AG04450 (cell line): ENCODE results near the gene ADGRD2. TPM values are rescaled to one million over a fixed set of nuclear protein-coding genes. Genes with fewer than 3 reads are reported as not detected.

Experiments used
- CTCF ChIA-PET: fragments of 300-600, 350-600 bp; formaldehyde crosslinking; extraction: SDS; loops from one replicate; lab custom pipeline; 2022; ENCODE audit warnings: antibody characterized with exemption, inconsistent platforms; lab: Charles Lee
- POLR2A ChIA-PET: fragments of 350-600 bp; formaldehyde crosslinking; extraction: SDS; loops from one replicate; lab custom pipeline; 2021; ENCODE audit warnings: antibody characterized with exemption, inconsistent platforms; lab: Yijun Ruan, JAX
- DNase-seq: peaks from one replicate; pipeline ENCODE4 v3.0.0-alpha.2; 2011; ENCODE audit warnings: low read depth, low spot score
- H3K27ac ChIP-seq: one replicate; pipeline ENCODE4 v1.5.1; 2012; ENCODE audit warnings: low read depth, low read length, control low read depth
- H3K27me3 ChIP-seq: one replicate; pipeline ENCODE4 v1.6.0; 2012; ENCODE audit warnings: low read length; ENCODE audit not compliant: control insufficient read depth, insufficient read depth
- H3K4me3 ChIP-seq: 2 replicates; pipeline ENCODE4 v1.5.1; 2011; ENCODE audit warnings: mild to moderate bottlenecking, low read depth, low read length, control low read depth
- H3K9me3 ChIP-seq: 2 replicates; pipeline ENCODE4 v1.5.1; 2012; ENCODE audit warnings: low read length; ENCODE audit not compliant: control insufficient read depth, insufficient read depth
- CTCF ChIP-seq: IDR thresholded peaks from 2 replicates; pipeline ENCODE4 v1.5.1; 2011; ENCODE audit warnings: low read depth, low read length, control low read depth, inconsistent platforms
- polyA plus RNA-seq: library from polyadenylated mRNA; depleted of rRNA; stranded (reverse); fragments of >200 nt; gene quantifications from 2 replicates; pipeline ENCODE4 v1.2.3, GENCODE V29; 2011

Gene ADGRD2
- polyA plus RNA-seq, 1 experiment = not detected

- no peak for TF ChIP-seq CTCF
- H3K27me3 ChIP-seq = peaks cover 6% of the 10 kb centered on the region
- ChIA-PET POLR2A (no interaction called here), CTCF (interaction anchor here (1.0 to 2.9 kb wide), 2 partner anchors 10 to 108 kb away, joined by 6 to 17 read pairs; no protein-coding TSS in a partner anchor)
- H3K4me3 ChIP-seq = no peak overlapping the region
- H3K9me3 ChIP-seq = no peaks in the 10 kb centered on the region; the same call in 1 of the 2 replicates
- no peak overlapping the region for H3K27ac ChIP-seq
- no peak for DNase-seq
Measured at GRCh38 chr9:124429530-124429867, 20.8 kb upstream of the ADGRD2 start.

GRCh38 chr9:124436320-124436719 lies 13.9 kb upstream of the ADGRD2 start:
- DNase-seq = no peak
- POLR2A ChIA-PET = interaction anchor here (0.5 kb wide), 1 partner anchor 42 kb away, joined by 3 read pairs; no protein-coding TSS in a partner anchor
- Histone ChIP-seq H3K9me3 (peaks cover 12% of the 10 kb centered on the region), H3K27ac (no peak overlapping the region), H3K27me3 (peaks cover 15% of the 10 kb centered on the region), H3K4me3 (no peak overlapping the region)
- no peak for TF ChIP-seq CTCF
- CTCF ChIA-PET = interaction anchor here (0.7 kb wide), 1 partner anchor 18 kb away, joined by 5 read pairs; no protein-coding TSS in a partner anchor

- peaks cover 18% of the 10 kb centered on the region for H3K27me3 ChIP-seq
- POLR2A ChIA-PET = no interaction called here
- no peak for TF ChIP-seq CTCF
- peaks cover 12% of the 10 kb centered on the region for H3K9me3 ChIP-seq
- CTCF ChIA-PET = no interaction called here
- DNase-seq = no peak
- H3K27ac ChIP-seq = no peak overlapping the region
- no peak overlapping the region for H3K4me3 ChIP-seq
Measured at GRCh38 chr9:124437086-124437485, 13.2 kb upstream of the ADGRD2 start.

GRCh38 chr9:124438091-124438490 lies 12.2 kb upstream of the ADGRD2 start:
- Histone ChIP-seq H3K27ac (no peak overlapping the region), H3K27me3 (peaks cover 18% of the 10 kb centered on the region), H3K4me3 (no peak overlapping the region), H3K9me3 (peaks cover 12% of the 10 kb centered on the region)
- no peak for TF ChIP-seq CTCF
- DNase-seq = no peak
- POLR2A ChIA-PET = interaction anchor here (0.7 kb wide), 1 partner anchor 76 kb away, joined by 4 read pairs; no protein-coding TSS in a partner anchor
- CTCF ChIA-PET = no interaction called here

GRCh38 chr9:124439086-124439485 lies 11.2 kb upstream of the ADGRD2 start:
- CTCF ChIA-PET = no interaction called here
- POLR2A ChIA-PET = no interaction called here
- no peak for TF ChIP-seq CTCF
- H3K9me3 ChIP-seq = peaks cover 12% of the 10 kb centered on the region
- peaks cover 18% of the 10 kb centered on the region for H3K27me3 ChIP-seq
- DNase-seq = no peak
- no peak overlapping the region for H3K27ac ChIP-seq
- no peak overlapping the region for H3K4me3 ChIP-seq
